NCI-H69 (cell line): Measurements from ENCODE around the gene FAM107B.

ENCODE experiments used
- DNase-seq: peaks from one replicate; lab custom pipeline; 2025; lab: John Stamatoyannopoulos, UW

FAM107B gene

GRCh38 chr10:14489522-14490177 is 285.0 kb downstream of the FAM107B start:
- DNase-seq, result peak; percentile 43

- DNase-seq, result peak; percentile 46
Observed at GRCh38 chr10:14487488-14487883, 287.2 kb downstream of the FAM107B start.

- peak; percentile 75 for DNase-seq
Observed at GRCh38 chr10:14486777-14487487, 287.8 kb downstream of the FAM107B start.

- DNase-seq, result no peak
Observed at GRCh38 chr10:14485986-14486385, 288.7 kb downstream of the FAM107B start.

- no peak for DNase-seq
Observed at GRCh38 chr10:14483417-14483816, 291.3 kb downstream of the FAM107B start.

GRCh38 chr10:14481752-14482151 is 292.9 kb downstream of the FAM107B start:
- DNase-seq, result no peak

- DNase-seq, result no peak
Observed at GRCh38 chr10:14481014-14481413, 293.7 kb downstream of the FAM107B start.

- peak; percentile 85 for DNase-seq
Observed at GRCh38 chr10:14478604-14479003, 296.1 kb downstream of the FAM107B start.

- DNase-seq, result peak; percentile 26
Observed at GRCh38 chr10:14478201-14478600, 296.5 kb downstream of the FAM107B start.

GRCh38 chr10:14477408-14477710 is 297.3 kb downstream of the FAM107B start:
- DNase-seq, result no peak

- DNase-seq, result no peak
Observed at GRCh38 chr10:14476641-14477407, 297.9 kb downstream of the FAM107B start.

GRCh38 chr10:14476006-14476405 is 298.7 kb downstream of the FAM107B start:
- no peak for DNase-seq

GRCh38 chr10:14474656-14475055 is 300.0 kb downstream of the FAM107B start:
- DNase-seq, result no peak

- DNase-seq, result no peak
Observed at GRCh38 chr10:14470920-14471319, 303.8 kb downstream of the FAM107B start.

- peak; percentile 68 for DNase-seq
Observed at GRCh38 chr10:14468726-14469125, 306.0 kb downstream of the FAM107B start.
